C4-2B (cell line): ENCODE data around the gene TRAPPC6A.

ENCODE experiments used
- ZFX ChIP-seq: fragments of 450-650 bp; IDR thresholded peaks from 2 replicates; pipeline ENCODE4 v1.6.1; 2017
- TF ChIP-seq, protein P1 (sequence below): fragments of 450-650 bp; conservative IDR thresholded peaks from 2 replicates; pipeline ENCODE4 v1.5.1; 2017; ENCODE audit warnings: mild to moderate bottlenecking

DNA sequence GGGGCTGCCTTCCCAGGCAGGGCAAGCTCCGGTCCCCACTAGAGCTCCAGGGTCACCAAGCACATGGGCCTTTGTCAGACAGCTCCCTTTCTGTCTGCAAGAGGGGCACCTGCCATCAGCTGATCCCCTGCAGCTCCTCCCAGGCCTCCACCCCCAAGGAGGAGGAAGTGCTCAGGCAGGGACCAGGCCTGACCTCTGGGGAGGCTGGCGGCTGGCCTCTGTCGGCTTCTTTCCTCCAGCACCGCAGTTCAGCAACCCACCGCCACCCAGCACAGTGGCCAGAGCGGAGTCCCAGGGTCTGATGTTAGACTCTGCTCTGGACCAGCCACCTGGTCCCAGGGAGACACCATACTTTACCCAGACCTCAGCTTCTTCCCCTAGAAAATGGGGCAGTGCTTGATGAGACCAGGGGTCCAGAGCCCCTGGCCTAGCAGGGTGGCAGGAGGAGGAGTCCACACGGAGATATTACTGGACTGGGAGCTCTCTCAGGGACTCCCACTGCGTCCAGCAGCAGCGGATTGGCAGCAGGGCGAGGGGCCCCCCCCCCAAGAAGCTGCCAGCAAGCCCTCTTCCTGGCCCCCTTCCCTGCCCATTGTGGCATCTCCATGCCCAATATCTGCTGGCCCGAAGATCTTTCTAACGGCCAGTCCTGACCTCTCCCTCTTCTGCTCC, 41.4 kb downstream of the TRAPPC6A start:
- TF ChIP-seq, protein P1, sequence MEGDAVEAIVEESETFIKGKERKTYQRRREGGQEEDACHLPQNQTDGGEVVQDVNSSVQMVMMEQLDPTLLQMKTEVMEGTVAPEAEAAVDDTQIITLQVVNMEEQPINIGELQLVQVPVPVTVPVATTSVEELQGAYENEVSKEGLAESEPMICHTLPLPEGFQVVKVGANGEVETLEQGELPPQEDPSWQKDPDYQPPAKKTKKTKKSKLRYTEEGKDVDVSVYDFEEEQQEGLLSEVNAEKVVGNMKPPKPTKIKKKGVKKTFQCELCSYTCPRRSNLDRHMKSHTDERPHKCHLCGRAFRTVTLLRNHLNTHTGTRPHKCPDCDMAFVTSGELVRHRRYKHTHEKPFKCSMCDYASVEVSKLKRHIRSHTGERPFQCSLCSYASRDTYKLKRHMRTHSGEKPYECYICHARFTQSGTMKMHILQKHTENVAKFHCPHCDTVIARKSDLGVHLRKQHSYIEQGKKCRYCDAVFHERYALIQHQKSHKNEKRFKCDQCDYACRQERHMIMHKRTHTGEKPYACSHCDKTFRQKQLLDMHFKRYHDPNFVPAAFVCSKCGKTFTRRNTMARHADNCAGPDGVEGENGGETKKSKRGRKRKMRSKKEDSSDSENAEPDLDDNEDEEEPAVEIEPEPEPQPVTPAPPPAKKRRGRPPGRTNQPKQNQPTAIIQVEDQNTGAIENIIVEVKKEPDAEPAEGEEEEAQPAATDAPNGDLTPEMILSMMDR, result no peak
- TF ChIP-seq ZFX, result no peak
